GM21737 (cell line): ENCODE results near the gene TRIM22.
"Not testable (repeated sequence)": the region's sequence is repeated elsewhere in the genome, so short reads cannot be mapped to it uniquely, and the experiment has no call there.

Experiments
- ATAC-seq: cut with Tn5 transposase; IDR thresholded peaks from one replicate; pipeline ENCODE4 v1.9.1; 2021; ENCODE audit warnings: mild to moderate bottlenecking, moderate library complexity; ENCODE audit not compliant: unreplicated experiment

TRIM22 gene

DNA sequence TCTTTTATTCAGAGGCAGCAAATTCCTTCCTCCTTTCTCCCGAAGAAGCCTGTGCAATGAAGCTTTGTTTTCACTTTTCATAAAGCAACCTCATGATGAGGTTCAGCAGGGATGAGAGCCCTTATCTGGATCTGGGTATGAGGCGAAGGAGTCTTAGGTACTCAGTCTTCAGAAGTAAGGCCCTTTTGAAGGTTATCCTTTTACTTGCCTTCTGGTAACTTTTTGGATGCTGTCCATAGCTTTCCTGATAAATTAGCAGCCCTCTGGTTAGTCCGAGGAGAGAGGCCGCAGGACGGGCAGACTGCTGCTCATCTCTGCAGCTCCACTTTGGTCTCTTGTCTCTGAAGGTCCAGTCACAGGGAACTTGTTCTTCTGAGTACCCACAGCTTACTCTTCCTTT, 1.1 kb downstream of the TRIM22 start:
- no peak for ATAC-seq

DNA sequence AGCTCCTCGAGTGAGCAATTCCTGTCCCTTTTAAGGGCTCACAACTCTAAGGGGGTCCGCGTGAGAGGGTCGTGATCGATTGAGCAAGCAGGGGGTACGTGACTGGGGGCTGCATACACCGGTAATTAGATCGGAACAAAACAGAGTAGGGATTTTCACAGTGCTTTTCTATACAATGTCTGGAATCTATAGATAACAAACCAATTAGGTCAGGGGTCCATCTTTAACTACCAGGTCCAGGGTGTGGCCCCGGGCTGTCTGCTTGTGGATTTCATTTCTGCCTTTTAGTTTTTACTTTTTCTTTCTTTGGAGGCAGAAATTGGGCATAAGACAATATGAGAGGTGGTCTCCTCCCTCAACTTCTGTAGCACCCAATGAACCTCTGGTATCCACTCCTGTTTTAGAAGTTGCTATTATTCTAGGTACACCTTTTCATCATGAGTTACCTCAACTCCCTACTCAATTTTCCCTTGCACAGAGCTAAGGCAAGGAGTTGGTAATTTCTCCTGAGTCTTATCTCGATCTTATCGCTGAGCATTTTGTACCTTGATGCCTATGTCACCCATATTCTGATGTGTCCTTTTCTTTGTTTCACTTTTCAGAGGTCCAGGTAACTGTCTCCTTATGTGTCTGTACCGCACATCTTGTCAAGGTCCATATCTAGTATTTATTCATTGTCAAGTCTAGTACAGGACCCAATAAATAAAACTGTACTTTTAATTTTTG, 1.8 kb downstream of the TRIM22 start:
- not testable (repeated sequence) for ATAC-seq

DNA sequence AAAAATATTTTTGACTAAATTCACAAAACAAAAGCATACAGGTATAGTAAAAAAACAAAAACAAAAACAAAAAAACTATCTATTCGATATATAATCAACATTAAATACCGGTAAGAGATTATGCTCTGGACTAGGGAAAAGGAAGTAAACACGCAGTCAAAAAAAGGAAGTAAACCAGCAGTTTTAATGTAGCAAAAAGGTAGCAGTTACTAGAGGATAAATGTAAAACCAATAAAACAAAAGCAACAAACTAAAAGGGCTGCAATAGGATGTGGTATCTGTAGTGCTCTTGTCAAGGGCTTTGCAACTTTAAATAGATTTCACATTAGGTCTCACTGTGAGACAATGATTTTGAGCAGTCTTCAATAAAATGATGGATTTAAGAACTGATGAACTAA, 2.4 kb downstream of the TRIM22 start:
- ATAC-seq, result no peak

DNA sequence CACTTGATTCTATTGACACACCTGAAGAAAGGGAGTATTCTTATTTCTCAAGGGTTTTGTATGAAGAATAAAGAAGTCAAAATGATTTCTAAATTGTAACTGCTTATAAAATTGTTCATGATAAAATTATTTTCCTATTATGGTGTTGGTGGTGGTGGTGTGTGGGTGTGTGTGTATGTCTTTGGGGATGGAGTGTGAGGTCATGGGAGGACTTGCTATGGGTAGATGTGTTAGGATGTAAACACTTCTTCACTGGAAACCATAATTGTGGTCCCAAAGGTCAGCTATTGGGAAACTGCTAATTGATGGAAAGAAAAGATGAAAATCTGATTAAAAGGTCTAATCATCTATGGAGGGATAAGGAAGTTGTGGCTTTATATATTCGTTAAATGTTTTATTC, 5.1 kb downstream of the TRIM22 start:
- ATAC-seq, result no peak

DNA sequence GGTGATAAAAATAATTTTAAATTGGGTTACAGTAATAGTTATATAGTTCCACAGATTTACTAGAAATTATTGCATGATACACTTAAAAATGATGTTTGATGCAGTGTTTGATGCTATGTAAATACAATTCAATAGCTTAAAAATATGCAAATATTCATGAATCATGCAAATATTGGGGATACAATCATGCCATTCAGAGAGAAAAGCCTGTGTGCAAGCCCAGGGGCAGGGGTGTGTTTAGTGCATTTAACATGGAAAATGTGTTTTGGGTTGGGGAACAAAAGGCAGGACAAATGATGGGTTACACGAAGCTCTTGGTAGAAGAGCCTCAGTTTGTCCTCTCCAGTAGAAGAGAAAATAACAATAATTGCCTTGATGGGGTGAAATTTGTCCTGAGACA, 6.0 kb downstream of the TRIM22 start:
- ATAC-seq, result no peak

DNA sequence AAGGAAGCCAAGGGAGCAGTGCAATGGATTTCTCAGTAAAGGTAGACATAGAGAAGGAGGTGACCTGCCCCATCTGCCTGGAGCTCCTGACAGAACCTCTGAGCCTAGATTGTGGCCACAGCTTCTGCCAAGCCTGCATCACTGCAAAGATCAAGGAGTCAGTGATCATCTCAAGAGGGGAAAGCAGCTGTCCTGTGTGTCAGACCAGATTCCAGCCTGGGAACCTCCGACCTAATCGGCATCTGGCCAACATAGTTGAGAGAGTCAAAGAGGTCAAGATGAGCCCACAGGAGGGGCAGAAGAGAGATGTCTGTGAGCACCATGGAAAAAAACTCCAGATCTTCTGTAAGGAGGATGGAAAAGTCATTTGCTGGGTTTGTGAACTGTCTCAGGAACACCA, 6.6 kb downstream of the TRIM22 start:
- no peak for ATAC-seq

DNA sequence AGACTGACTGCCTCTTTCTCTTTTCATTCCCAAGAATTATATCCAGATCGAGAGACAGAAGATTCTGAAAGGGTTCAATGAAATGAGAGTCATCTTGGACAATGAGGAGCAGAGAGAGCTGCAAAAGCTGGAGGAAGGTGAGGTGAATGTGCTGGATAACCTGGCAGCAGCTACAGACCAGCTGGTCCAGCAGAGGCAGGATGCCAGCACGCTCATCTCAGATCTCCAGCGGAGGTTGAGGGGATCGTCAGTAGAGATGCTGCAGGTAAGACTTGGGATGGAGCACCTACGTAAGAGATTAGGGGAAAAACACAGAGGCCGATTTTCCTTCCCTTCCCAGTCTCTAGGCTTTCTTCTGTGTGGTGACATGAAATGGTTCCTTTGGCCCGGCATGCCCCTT, 8.7 kb downstream of the TRIM22 start:
- no peak for ATAC-seq

DNA sequence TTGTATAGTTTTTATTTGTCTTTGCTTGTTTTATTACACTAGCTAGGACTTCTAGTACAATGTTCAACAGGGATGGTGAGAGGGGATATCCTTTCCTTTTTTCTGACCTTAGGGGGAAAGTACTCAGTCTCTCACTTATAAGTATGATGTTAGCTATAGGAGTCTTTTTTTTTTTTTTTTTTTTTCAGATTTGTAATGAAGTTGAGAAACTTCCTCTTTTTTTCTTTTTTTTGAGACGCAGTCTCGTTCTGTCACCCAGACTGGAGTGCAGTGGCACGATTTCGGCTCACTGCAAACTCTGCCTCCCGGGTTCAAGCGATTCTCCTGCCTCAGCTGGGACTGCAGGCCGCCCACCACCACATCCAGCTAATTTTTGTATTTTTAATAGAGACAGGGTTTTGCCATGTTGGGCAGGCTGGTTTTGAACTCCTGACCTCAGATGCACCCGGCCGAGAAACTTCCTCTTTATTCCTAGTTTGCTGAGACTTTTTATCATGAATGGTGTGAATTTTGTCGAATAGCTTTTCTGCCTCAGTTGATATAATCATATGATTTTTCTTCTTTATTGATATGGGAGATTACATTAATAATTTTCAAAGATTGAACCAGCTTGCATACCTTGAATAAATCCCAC, 10.9 kb downstream of the TRIM22 start:
- no peak for ATAC-seq

DNA sequence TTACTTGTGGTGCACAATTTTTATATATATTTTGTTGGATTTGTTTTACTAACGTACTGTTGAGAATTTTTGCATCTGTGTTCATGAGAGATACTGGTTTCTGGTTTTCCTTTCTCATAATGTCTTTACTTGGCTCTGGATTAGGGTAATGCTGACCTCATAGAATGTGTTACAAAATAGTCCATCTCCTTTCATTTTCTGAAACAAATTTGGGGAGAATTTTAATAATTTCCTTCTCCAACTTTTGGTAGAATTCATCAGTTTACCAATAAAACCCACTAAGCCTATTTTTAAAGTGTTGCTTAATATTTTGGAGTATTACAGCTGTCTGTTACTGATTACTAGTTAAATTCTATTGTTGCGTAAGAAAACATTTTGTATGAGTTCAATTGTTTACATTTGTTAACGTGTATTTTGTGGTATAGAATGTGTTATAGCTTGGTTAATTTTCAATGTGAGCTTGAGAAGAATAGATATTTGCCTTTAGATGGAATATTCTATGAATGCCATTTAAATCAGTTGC, 11.5 kb downstream of the TRIM22 start:
- no peak for ATAC-seq

DNA sequence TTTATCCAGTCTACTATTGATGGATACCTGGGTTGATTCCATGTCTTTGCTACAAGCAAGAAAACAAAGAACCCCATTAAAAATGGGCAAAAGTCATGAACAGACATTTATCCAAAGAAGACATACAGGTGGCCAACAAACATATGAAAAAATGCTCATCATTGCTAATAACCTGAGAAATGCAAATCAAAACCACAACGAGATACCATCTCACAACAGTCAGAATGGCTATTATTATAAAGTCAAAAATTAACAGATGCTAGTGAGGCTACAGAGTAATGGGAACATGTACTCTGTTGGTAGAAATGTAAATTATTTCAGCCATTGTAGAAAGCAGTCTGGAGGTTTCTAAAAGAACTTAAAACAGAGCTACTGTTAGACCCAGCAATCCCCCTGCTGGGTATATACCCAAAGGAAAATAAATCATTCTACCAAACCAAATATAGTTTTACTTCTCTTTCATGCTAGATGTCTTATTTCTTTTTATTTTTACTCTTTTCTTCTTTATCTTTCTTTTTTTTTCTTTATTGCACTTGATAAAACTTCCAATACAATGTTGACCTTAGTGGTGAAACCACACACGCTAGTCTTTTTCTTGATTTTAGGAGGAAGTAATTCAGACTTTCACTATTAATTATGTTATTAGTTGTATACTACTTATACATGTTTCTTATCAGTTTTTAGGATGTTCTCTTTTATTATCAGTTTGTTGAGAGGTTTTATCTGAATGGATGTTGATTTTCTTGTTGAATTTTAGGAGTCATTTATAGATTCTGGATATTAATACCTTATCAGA, 14.3 kb downstream of the TRIM22 start:
- peak; percentile 81 for ATAC-seq

DNA sequence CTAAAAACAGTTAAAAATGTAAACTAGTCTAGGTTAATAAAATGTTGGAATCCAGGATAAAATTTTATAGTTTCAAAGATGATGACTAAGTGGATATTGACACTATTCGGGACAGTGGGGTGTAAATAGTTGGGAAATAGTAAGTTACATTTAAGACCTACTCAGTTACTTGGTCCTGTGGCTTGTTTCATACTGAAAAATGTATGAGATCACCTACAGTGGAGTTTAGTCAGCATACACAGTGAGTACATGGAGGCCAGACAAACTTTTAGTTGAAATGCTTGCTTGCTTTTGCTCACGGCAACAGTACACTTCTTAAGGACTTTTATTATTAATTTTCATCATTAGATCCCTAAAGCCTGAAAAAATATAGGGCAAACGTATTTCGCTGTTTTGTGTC, 16.1 kb downstream of the TRIM22 start:
- no peak for ATAC-seq

DNA sequence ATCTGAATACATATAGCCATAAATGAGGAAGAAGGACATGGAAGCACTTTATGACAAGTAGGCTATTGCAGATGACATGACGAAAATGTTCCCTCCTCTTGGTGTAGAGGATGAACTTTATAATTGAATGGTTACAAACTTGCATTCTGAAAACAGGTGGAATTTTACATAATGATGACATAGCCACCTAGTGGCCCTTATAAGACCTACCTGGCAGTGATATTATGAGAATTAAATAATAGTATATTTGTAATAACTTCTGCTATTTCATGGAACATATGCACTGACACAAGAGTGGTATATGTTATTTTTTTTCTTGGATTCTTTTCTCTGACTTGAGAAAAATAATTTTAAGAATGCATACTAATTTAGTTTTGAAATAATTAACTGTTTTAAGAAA, 22.9 kb downstream of the TRIM22 start:
- no peak for ATAC-seq

DNA sequence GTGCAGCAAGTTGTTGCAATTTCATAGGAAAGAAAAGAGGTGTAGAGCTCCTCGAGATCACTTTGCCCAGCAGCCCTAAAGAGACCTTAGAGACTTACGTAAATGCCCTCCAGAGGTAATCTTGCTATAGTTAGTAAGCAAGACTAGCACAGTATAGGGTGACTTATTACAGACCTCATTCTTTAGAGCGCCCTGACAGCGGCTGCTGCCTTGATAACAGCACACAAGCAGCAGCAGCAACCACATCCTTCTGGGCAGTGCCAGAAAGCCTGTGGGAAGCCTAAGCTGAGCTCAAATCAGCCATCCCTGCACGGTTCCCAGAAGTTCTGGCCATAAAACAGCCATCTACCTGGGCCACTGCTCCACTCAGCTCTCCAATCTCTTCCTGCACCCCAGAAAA, 24.1 kb downstream of the TRIM22 start:
- no peak for ATAC-seq

DNA sequence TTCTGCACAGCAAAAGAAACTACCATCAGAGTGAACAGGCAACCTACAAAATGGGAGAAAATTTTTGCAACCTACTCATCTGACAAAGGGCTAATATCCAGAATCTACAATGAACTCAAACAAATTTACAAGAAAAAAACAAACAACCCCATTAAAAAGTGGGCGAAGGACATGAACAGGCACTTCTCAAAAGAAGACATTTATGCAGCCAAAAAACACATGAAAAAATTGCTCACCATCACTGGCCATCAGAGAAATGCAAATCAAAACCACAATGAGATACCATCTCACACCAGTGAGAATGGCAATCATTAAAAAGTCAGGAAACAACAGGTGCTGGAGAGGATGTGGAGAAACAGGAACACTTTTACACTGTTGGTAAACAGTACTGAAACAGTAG, 26.9 kb downstream of the TRIM22 start:
- ATAC-seq, result not testable (repeated sequence)

DNA sequence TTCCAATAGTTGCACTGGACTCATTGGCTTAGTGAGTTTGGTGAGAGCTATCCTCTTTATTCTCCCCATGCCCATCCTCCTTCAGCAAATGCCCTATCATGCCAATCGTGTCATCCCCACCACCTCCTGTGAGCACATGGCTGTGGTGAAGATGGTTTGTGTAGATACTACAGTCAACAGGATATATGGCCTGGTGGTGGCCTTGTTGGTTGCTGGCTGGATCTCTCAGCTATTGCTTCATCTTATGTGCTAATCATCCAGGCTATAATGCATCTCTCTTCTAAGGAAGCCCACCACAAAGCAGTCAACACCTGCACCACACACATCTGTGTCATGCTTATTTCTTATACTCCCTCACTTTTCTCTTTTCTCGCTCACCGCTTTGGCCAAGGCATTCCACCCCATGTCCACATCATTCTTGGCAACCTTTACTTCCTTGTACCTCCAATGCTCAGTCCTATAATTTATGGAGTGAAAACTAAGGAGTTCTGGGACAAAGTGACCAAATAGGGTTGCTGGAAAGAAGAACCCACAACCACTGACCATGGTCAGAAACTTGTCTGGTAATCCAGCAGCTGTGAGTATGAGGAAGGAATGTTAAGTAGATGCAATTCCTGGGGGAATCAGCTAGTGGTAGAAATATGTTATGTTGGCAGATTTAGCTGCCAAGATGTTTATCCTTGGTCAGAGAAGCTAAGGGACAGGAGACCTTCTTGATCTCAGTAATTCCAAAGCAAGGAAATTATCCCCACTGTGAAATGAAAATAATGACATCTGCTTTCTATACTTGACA, 30.3 kb downstream of the TRIM22 start:
- no peak for ATAC-seq

DNA sequence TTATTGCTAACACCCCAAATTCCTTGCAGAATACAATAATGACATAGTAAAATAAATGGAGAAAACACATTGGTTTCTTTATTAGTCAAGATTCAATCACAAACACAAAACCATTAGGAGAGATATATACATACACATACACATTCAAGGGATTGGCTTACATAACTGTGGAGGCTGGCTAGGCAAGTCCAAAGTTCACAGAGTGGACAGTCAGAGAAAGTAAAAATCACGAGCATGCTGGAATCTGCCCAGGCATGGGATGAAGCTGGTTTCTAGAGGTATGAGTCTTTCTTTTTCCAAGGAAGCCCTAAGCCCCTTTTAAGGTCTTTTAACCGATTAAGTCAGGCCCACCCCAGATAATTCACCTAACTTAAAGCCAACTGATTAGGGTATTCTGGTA, 33.0 kb downstream of the TRIM22 start:
- no peak for ATAC-seq

DNA sequence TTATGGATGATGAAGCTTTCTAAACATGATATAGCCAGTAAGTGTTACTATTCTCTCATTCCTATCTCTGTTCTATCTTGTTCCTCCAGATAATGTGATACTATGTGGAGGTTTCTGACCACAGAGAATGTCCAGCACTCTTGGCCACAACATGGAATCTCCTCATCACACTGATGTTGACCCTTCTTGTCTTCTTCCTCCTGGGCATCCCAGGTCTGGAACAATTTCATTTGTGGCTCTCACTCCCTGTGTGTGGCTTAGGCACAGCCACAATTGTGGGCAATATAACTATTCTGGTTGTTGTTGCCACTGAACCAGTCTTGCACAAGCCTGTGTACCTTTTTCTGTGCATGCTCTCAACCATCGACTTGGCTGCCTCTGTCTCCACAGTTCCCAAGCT, 36.8 kb downstream of the TRIM22 start:
- ATAC-seq, result no peak

DNA sequence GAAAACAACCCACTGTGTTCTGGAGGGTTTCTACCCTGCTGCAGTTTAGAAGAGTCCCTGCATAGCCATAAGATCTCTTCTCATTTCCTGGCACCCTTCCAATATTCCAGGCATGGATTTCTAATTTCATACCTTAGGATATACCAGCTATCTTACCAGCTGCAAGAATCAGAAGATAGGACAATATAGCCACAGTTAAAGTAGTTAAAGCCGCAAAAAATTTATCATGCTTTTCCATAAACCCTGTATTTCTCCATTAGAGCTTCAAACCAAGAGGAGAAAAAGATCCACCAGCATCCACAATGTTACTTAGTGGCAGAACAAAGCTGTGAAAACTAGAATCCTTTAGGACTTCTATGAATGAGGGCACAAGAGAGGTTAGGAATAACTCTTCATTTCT, 38.1 kb downstream of the TRIM22 start:
- ATAC-seq, result no peak

DNA sequence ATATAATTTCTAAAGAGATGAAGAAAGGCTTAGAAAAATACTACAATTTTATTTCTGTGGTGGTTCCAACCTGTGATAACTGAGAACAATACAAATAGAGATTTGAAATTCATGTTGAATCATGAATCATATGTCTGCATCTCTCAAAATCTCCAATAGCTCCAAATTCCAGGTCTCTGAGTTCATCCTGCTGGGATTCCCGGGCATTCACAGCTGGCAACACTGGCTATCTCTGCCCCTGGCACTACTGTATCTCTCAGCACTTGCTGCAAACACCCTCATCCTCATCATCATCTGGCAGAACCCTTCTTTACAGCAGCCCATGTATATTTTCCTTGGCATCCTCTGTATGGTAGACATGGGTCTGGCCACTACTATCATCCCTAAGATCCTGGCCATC, 46.8 kb downstream of the TRIM22 start, which contains the start of gene OR56B1:
OR56B1 (plus strand) TSS at position 53 of the 400 bp plus-strand sequence; CDS start at position 122, 69 bp downstream.
- ATAC-seq, result no peak

DNA sequence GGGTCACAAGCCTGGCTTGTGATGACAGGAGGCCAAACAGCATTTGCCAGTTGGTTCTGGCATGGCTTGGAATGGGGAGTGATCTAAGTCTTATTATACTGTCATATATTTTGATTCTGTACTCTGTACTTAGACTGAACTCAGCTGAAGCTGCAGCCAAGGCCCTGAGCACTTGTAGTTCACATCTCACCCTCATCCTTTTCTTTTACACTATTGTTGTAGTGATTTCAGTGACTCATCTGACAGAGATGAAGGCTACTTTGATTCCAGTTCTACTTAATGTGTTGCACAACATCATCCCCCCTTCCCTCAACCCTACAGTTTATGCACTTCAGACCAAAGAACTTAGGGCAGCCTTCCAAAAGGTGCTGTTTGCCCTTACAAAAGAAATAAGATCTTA, 47.5 kb downstream of the TRIM22 start:
- no peak for ATAC-seq
